Measurements from ENCODE around the gene TRIP12.
"Not testable (repeated sequence)": the region's sequence is repeated elsewhere in the genome, so short reads cannot be mapped to it uniquely, and the experiment has no call there.

TRIP12 gene

DNA sequence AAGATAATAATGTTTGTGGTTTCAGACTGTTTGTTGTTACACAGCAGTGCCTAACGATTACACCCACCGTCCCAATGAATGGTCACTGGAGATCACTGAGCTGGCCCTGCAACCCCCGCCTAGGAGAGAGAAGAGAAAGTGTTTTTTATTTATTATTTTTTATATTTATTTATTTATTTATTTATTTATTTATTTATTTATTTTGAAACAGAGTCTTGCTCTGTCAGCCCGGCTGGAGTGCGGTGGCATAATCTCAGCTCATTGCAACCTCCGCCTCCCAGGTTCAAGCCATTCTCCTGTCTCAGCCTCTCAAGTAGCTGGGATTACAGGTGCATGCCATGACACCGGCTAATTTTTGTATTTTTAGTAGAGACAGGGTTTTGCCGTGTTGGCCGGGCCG is 164.3 kb downstream of the TRIP12 start:
- not testable (repeated sequence) for DNase-seq

DNA sequence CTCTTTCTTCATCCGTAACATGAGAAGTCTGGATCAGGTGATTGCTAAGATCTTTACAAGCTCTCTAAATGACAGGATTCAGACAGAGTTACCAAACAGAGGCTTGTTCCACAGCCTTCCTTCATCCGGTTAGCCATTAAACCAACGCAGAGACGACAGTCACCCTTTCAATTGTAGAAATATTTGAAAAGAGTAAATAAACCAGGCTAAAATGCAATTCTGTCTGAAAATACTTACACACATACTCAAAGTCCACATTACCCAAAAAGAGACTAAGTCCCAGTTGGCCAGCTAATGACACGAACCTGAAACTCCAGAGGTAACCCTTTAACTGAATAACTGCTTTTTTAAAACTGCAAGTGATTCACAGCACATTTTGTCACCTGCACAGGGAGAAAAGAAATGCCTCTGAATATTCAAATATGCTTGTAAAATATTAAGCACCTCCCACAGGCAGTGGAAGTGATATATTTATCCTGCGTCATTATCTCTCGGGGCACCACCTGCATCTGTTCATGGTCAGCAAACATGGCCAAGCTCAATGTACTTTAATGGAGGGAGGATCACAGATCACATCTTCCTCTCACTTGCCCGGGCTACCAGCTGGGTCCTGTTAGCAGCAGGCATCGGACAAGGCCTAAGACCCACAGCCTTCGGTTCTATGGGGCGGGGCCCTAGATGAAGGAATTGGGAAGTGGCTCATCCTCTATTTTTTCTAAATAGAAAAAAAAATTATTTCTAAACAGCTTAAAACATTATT is 168.7 kb downstream of the TRIP12 start:
- DNase-seq = no peak

DNA sequence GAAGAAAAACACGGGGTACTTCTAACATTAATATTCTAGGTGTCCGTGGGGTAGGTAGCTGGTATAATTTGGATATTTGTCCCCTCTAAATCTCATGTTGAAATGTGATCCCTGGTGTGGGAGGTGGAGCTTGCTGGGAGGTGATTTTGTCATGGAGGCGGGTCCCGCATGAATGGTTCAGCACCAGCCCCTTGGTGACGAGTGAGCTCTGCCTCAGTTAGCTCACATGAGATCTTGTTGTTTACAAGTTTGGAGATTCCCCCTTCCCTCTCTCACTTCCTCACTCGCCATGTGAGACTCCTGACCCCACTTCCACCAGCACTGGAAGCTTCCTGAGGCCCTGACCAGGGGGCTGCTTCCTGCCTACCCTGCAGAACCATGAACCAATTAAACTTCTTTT is 172.0 kb downstream of the TRIP12 start:
- no peak for DNase-seq

DNA sequence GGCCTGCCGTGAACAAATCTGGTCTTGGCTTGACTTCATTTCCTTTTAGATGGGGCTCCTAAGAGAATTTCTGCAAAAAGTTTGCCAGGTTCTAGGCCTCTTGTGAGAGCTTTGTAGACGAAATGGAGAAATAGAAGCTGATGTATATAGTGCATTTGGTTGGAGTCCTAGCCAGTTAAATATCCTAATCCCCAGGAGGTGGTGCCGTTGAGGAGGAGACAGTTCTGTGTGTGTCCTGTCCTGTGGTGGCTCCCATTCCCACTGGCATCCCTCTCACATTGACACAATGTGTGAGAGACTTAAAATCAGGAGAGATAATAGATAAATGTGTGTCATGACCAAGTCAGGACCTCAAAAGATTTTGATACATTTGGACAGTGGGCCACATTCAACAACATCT is 172.9 kb downstream of the TRIP12 start:
- DNase-seq = no peak

DNA sequence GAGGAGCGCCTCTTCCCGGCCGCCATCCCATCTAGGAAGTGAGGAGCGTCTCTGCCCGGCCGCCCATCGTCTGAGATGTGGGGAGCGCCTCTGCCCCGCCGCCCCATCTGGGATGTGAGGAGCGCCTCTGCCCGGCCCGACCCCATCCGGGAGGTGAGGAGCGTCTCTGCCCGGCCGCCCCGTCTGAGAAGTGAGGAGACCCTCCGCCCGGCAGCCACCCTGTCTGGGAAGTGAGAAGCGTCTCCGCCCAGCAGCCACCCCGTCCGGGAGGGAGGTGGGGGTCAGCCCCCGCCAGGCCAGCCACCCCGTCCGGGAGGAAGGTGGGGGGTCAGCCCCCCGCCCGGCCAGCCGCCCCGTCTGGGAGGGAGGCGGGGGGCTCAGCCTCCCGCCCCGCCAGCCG is 179.1 kb downstream of the TRIP12 start:
- not testable (repeated sequence) for DNase-seq

DNA sequence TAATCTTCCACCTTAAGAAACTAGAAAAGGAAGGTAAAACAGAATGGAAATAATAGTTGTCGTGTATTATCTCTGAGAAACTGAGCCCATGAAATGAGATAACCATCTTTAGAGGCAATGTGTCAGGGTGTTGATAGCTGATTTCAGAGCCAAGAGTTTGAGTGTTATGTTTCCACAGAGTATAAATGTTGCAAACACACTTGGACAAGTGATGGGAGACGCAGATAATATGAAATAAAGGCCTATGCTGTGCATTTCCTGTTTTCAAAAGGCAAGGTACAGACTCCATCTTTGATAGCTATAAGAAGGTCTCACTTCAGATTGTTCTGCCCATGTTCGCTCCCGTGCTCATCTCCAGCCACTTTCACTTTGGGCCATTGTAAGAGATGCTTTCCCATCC is 181.5 kb downstream of the TRIP12 start:
- DNase-seq = no peak

DNA sequence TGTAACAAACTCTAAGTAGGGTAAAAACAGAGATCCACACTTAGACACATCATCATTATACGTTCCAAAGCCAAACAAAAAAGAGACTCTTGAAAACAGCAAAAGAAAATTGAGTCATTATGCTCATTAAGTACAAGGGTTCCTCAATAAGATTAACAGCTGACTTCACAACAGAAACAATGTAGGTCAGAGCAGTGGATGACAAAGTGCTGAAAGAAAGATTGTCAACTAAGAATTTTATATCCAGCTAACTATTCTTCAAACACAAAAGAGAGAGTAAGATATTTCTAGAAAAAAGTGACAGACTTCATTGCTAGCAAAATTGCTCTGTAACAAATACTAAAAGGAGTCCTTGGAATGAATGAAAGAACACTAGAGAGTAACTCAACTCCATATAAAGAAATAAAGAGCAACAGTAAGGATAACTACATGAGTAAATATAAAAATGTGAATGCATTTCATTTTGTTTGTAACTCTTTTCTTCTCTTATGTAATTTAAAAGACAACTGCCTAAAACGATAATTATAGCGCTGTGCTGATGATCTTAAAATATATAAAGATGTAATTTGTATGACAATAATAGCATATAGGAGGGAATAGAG is 183.7 kb downstream of the TRIP12 start:
- DNase-seq = no peak

DNA sequence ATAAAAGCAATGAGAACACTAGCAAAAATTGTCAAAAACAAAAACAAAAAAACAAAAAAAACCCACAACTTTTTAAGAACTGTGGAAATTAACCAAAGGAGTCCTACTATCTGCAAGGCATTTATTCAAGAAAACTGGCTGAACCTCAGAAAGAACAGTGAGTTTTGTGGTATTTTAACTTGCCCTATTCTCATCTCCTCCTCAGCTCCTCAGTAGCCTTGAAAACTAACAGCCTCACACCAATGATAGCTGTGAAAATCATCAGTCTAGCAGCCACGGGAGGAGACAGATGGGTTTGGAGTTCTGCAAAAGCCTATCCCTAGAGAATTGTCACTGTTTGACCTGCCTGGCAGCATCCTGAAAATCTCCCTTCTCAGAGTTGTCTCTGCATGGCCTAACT is 187.4 kb downstream of the TRIP12 start:
- no peak for DNase-seq

DNA sequence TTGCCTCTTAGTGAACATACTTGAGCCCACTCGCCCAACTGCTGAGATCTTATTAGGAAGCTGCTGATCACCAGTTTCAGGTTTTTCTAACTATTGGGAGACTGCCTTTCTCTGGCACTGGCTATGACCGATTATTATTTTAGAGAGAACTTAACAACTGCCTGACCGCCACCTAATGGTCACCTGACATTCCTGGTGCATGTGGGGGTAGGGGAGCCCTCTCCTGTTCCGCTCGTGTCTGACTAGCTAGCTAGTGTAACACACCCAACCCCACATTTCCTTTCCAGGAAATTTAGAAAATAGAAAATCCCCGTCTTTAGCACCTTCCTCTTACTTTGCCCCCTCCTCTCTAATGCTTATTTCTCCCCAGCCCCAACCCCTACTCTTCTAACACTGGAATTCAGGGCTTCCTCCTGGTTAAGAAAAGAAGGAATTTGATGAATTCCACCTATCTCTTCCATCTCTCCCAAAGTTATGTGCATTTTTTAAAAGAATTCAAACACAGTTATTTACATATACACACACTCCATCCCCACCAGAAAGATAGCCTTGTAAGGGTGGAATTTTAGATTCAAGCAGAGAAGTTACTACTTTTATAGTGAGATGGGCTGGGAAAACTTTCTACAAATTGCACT is 188.1 kb downstream of the TRIP12 start:
- DNase-seq = no peak

DNA sequence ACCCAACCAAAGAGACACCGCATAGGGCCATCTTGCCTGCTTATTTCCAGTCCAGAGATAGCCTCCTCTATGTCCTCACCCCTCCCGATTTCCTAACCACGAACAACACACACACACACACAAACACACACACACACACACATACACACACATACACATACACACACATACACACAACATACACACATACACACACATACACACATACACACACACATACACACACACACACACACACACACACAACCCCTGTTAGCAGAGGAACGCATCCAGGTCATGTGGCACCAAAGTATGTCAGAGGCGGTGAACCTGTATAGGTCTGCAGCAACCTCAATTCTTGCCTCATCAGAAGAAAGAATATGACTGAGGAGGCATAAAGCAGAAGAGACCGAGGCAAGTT is 188.9 kb downstream of the TRIP12 start:
- no peak for DNase-seq

DNA sequence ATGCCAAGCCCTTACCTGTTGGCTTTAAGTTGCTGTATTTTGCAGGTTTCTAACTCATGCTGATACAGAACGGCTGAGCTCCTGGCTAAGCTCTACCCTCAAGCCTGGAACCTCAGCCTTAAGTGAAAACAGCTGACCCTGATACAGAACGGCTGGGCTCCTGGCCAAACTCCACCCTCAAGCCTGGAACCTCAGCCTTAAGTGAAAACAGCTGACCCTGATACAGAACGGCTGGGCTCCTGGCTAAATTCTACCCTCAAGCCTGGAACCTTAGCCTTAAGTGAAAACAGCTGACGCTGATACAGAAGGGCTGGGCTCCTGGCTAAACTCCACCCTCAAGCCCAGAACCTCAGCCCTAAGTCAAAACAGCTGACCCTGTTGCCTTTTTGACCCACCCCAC is 189.9 kb downstream of the TRIP12 start:
- no peak for DNase-seq

DNA sequence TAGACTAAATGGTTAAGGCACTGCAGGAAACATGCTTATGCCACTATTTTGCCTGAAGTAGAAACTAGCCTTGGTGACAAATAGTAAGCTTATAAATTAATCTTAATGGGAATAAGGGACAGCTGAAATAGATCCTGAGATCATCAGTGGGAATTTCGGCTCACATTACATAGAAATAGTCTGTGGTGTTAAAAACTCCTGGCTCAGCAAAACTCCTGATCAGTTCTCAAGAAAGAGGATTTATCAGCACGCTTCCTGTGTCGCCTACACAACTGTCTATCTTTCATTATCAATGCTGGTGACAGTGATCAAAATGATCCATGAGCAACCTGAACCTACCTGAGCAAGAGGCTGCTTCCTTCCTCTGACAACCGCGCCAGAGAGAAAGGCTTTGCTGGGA is 190.4 kb downstream of the TRIP12 start:
- no peak for DNase-seq

DNA sequence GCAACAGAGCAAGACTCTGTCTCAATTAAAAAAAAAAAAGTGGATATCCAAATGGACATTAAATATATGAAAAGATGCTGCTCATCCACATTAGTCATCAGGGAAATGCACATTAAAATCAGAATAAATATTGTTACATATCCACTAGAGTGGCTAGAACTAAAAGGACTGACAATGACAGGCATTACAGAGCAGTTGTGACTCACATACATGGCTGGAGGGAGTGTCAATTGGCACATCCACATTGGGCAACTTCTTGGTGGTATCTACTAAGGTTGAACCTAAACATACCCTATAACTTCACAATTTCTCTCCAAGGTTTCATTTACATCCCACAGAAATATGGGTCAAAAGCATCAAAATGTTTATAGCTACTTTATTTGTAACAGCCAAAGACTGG is 193.4 kb downstream of the TRIP12 start:
- DNase-seq = no peak

DNA sequence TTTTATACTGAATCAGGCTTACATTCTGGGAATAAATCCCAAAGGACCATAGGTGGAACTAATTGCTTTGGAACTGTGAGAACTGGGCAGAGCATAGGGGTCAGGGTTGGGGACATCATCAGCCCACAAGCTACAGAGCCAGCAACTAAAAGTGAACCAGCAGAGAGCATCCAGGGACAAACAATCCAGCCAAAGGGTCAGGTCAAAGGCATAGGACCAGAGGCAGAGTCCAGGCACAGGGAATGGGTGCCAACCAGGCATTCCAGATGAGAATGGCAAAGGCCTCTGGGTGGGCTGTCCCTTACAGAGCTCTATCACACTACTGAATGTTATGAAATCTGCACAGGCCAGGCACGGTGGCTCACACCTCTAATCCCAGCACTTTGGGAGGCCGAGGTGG is 195.2 kb downstream of the TRIP12 start:
- no peak for DNase-seq

DNA sequence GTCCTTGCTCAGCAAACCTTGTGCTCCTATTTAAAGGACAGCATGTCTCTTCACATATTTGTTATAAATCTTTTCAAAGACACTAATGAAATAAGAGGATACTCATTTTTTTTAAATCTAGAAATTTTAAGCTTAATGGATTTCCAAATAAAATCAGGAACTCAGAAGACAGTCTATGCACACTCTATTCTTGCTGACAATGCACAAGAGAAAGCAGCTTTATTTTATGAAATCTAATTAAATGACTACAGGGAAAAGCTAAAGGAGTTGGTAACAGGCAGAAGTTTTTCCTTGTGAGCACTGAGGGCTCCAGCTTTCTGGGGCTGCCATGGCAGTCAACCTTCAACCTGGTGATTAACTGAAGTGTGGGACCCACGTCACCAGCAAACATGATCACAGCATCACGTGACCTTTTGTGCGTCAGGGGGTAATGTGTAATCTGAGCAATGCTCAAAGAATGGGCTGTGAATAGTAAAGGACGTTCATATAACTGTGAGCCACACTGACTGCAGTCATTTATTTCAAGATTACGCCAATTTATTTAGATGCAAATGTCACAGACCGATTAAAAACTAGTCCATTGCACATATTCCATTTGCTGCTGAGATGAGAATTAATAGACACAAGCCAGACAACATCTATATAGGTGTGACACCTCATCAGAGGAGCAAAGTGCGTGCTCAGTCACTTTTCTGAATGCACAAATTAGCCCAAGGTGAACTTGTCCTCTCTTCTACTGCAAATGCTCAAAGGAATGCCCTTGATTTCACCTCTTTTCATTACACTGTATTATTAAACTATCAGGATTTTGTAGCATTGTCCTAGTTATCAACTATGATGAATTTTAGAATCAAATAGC is 195.9 kb downstream of the TRIP12 start:
- DNase-seq = no peak

DNA sequence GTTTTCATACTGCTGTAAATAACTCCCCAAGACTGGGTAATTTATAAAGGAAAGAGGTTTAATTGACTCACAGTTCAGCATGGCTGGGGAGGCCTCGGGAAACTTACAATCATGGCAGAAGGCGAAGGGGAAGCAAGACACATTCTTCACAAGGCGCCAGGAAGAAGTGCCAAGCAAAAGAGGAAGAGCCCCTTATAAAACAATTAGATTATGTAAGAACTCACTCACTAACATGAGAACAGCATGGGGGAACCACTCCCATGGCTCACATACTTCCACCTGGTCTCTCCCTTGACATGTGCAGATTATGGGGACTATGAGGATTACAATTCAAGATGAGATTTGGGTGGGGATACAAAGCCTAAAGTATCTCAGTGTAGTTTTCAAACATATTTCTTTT is 198.6 kb downstream of the TRIP12 start:
- not testable (repeated sequence) for DNase-seq

DNA sequence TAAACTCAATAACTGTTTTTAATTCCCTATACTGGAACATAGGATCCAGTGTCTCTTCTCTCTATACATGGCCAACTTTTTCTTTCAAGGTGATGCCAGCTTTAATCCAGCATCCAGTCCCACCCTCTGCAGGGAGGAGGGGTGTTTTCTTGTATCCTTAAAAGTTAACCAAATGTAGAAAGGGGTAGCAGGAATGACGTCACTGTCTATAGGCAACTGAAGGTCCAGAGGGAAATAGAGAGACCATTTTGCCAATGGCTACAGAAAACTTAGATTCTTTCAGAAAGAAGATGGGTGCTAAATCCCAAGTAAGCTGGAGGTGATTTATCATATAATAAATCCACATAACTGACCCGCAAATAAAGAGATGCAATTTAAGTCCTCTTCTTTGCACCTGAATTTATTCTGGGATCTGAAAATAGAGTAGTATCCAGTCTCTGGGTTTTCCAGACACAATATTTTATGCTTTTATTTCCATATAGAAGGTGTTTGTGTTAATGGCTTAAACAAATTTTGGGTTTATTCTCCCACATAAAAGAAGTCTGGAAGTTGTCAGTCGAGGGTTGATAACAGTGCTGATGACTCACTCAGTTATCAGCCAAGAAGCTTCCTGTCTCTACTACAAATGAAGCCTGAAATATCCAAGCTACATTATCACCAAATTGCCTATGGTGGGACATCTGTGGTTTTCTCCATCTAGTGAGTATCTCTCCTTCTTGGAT is 201.7 kb downstream of the TRIP12 start:
- DNase-seq = no peak

DNA sequence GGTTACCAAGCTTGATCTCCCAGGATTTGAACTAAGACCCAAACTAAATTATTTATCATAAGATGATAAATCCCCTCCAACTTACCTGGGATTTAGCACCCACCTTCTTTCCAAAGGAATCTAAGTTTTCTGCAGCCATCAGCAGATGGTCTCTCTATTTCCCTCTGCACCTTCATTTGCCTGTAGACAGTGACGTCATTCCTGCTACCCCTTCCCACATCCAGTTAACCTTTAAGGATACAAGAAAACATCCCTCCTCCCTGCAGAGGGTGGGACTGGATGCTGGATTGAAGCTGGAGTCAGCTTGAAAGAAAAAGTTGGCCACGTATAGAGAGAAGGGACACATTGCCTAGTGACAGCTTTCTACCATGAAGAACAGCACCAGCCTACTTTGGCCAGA is 203.8 kb downstream of the TRIP12 start:
- no peak for DNase-seq

DNA sequence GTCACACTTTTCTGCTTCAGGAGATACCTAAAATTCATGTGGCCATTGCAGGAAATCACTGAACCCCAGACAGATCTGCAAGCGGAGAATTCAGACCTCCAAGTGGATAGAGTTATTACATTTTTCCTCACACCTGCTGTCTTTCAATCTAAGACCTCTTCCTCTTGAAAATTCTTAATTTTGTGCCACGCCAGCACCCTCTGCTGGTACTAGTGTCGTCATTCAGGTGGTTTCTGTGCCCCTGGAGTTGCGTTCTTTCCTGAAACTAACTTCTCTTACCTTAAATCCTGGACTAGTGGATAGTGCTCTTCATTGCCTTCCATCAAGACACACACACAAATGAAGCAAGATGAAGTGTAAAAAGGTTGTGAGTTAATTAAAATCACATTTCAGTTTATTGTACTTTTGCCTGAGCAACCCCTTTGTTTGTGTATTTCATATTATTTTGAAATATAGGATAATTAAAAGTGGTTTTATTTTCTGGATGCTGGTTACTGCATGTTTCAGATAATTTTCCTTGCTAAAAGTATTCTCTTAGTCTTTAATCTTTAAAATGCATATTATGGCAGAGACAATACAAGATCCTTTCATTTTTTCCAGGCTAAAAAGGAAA is 205.8 kb downstream of the TRIP12 start:
- DNase-seq = no peak

DNA sequence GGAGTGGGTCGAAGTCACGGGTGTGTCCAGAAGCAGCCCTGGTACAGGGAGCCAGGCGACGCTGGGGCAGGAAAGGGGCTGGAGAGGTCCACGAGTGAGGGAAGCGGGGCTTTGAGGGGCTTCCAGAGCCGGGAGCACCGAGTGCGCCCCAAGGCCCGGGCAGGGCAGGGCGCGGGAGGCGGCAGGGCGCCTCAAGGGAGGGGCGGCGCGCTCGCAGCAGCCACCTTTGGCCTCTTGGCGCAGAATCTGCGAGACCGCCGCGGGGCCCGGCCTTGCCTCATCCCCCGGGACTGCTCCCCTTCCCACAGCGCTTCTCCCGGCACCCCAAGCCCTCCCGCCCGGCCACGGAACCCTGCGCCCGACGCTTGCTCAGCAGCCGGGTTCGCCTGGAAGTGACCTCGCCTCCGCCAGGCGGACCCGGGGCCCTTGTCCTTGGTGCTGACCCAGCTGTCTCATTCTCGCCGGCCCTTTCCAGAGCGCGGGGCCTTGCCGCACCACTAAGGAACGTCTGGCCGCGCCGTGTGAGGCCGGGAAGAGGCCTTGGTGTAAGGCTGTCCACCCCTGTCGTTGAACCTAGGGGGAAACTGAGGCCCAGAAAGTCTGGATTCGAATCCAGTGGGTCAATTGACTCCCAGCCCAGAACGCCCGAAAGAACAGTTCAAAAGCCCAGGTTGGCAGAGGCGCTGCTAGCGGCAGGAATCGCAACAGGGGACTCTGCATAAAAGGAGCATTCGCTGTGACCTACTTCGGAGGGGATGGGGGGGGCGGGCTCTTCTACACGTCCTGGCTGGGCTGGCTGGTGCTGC is 206.9 kb downstream of the TRIP12 start:
- peak; percentile 9 for DNase-seq

DNA sequence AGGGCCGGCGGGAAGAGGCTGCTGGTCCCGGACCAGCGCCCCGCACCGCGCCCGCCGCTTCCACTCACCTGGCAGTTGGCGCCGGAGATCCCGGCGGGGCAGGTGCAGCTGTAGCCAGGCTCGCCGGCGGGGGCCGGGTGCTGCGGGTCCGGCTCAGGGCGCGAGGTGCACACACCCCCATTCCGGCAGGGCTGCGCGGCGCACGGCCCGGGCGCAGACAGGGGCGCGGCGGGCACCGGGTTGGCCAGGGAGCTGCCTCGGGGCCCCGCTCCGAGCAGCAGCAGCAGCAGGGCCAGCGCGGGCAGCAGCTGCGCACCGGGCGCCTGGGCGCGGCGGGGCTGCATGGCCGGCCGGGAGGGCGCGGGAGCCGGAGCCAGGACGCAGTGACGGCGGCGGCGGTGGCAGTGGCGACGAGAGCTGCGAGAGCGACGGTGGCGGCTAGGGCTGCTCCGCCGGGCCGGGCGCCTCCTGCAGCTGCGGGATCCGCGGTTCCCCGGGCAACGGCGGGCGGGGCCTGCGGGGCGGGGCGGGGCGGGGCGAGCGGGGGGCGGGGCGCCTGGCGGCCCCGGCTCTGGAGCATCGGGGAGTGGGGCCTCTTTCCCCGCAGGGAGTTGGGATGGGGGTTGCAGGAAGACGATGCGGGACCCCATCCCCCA is 207.6 kb downstream of the TRIP12 start, which contains the start of gene DNER:
Gene DNER (minus strand): TSS at position 476 of the 656 bp plus-strand sequence. CDS start 132 bp downstream, at position 344.
- DNase-seq = peak; percentile 10
